Measurements from ENCODE around the gene OR4D6. TPM values are rescaled to one million over a fixed set of nuclear protein-coding genes. Genes with fewer than 3 reads are reported as not detected.

OR4D6 gene
- total RNA-seq, 1 donor from 2014 or later = not detected

Other genes with a start within 250 kb of the OR4D6 start
- gene MPEG1, start 244.0 kb upstream of the OR4D6 start, total RNA-seq = 1.8 TPM
- gene OR5AN1, start 98.1 kb upstream of the OR4D6 start, total RNA-seq = not detected
- not detected for gene OR5A2, start 30.5 kb upstream of the OR4D6 start, total RNA-seq
- gene OR5A1, start 20.5 kb upstream of the OR4D6 start, total RNA-seq = not detected
- gene OR4D10, start 16.4 kb downstream of the OR4D6 start, total RNA-seq = not detected
- gene OR4D11, start 46.6 kb downstream of the OR4D6 start, total RNA-seq = not detected
- not detected for gene OR4D9, start 54.6 kb downstream of the OR4D6 start, total RNA-seq
- 24.0 TPM for gene OSBP, start 158.8 kb downstream of the OR4D6 start, total RNA-seq
- 20.6 TPM for gene PATL1, start 212.1 kb downstream of the OR4D6 start, total RNA-seq